Caco-2 (cell line): ENCODE measurements around the gene APC2. TPM values are rescaled to one million over a fixed set of nuclear protein-coding genes. Genes with fewer than 3 reads are reported as not detected.

Experiments used
- BruUV-seq: library from RNA; stranded (reverse); fragments of 400-500 nt; replicated peaks from 2 replicates; lab custom pipeline; 2021; lab: Mats Ljungman, UMichigan
- CTCF ChIA-PET: fragments of 300-600 bp; sonication (Branson Sonifier 250); formaldehyde crosslinking; loops from one replicate; lab custom pipeline; 2022; ENCODE audit warnings: antibody characterized with exemption; lab: Charles Lee
- POLR2A ChIA-PET: fragments of 300-600 bp; sonication (Branson Sonifier 250); formaldehyde crosslinking; loops from one replicate; lab custom pipeline; 2022; ENCODE audit warnings: antibody characterized with exemption; lab: Charles Lee
- DNase-seq, 2 experiments: peaks; one replicate each; pipeline versions ENCODE4 v3.0.0 to v3.0.0-alpha.2; 2020 to 2022
- H3K27me3 ChIP-seq: replicated peaks from 2 replicates; pipeline ENCODE4 v1.6.0; 2011; ENCODE audit warnings: low read length; ENCODE audit not compliant: control insufficient read depth, insufficient read depth
- H3K36me3 ChIP-seq: 2 replicates; pipeline ENCODE4 v1.5.1; 2011; ENCODE audit warnings: low read length; ENCODE audit not compliant: control insufficient read depth, insufficient read depth
- H3K4me1 ChIP-seq: fragments of 250-450 bp; sonication (Bioruptor Pico); 2 replicates; pipeline ENCODE4 v1.5.1; 2020; ENCODE audit warnings: mild to moderate bottlenecking
- H3K4me3 ChIP-seq: 2 replicates; pipeline ENCODE4 v1.5.1; 2011; ENCODE audit warnings: low read depth, mild to moderate bottlenecking, control low read depth, low read length
- H3K9me3 ChIP-seq: fragments of 250-450 bp; sonication (Bioruptor Pico); 2 replicates; pipeline ENCODE4 v1.5.1; 2020; ENCODE audit warnings: mild to moderate bottlenecking, moderate library complexity
- H3K27ac Mint-ChIP-seq: one replicate; pipeline ENCODE4 v1.8.0; 2022; ENCODE audit warnings: mixed read lengths; ENCODE audit not compliant: unreplicated experiment
- H3K27me3 Mint-ChIP-seq: one replicate; pipeline ENCODE4 v1.8.0; 2022; ENCODE audit warnings: mixed read lengths; ENCODE audit not compliant: insufficient read depth, unreplicated experiment
- H3K36me3 Mint-ChIP-seq: one replicate; pipeline ENCODE4 v1.8.0; 2022; ENCODE audit warnings: mild to moderate bottlenecking, mixed read lengths; ENCODE audit not compliant: insufficient read depth, unreplicated experiment
- H3K4me1 Mint-ChIP-seq: one replicate; pipeline ENCODE4 v1.8.0; 2022; ENCODE audit warnings: low read depth, mixed read lengths; ENCODE audit not compliant: unreplicated experiment
- H3K4me3 Mint-ChIP-seq: one replicate; pipeline ENCODE4 v1.8.0; 2022; ENCODE audit warnings: mild to moderate bottlenecking, moderate library complexity, mixed read lengths; ENCODE audit not compliant: unreplicated experiment
- H3K9me3 Mint-ChIP-seq: one replicate; pipeline ENCODE4 v1.8.0; 2022; ENCODE audit warnings: mixed read lengths; ENCODE audit not compliant: unreplicated experiment
- intact Hi-C: fragments of 100-400 bp; cut with micrococcal nuclease; formaldehyde crosslinking; loops from one replicate; pipeline ENCODE4 v1.10.0; 2022; ENCODE audit not compliant: unreplicated experiment
- total RNA-seq: library from RNA; stranded (reverse); gene quantifications from 2 replicates; pipeline ENCODE4 v1.2.3, GENCODE V29; 2022
- TF ChIP-seq, protein P1 (sequence below), 2 experiments: fragments of 200-600 bp in 1 of 2; IDR thresholded peaks; 1 replicate in 1 of 2; 2 replicates in 1 of 2; pipeline versions ENCODE4 v1.5.1 to v1.8.0; 2011 to 2022; ENCODE audit warnings: antibody characterized with exemption in 1 of 2, control low read depth in 1 of 2, inconsistent platforms in 1 of 2, low read depth in 1 of 2, low read length in 1 of 2, mild to moderate bottlenecking in 1 of 2, moderate library complexity in 1 of 2; ENCODE audit not compliant: insufficient read depth in 1 of 2, severe bottlenecking in 1 of 2, unreplicated experiment in 1 of 2

APC2 gene
- total RNA-seq, 1 experiment from 2014 or later = 9.5 TPM

DNA sequence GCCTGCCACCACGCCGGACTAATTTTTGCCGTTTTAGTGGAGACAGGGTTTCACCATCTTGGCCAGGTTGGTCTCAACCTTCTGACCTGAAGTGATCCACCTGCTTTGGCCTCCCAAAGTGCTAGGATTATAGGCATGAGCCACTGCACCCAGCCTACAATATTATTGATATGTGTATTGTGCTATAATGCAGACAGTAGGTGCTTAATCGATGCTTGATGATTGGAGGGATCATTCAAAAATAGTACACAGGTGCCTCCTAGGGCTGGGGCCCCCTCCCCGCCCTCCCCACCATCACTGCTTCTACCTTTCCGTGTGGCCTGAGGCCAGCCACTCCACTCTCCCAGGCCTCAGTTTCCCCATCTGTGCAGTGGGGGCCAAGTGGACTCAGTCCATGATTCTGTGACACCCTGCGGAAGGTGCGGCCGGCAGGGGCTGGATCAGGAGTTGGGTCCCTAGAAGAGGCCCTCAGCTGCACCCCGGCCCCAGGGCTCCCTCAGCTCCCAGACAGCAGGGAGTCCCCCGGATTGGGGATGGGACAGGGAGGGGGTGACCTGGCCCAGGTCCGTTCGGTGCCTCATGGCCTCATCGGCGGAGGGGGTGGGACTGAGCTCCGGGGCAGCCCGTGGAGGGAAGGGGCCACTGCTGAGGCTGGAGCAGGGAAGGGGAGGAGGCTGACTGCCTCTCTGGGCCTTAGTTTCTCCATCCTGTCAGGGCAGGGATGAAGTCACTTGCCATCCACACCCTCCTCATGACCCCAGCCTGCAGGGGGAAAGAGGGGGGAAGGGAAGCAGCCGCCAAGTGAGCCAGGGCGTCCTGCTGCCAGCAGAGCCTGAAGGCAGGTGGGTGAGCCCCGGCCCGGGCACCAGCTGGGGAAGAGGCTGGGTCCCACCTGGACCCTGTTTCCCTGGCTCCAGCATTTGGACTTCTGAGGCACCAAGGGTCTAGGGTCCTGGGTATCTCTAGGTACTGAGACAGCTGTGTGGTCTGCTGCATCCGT is 61.7 kb downstream of the APC2 start:
- H3K27me3 Mint-ChIP-seq = no peaks in the 10 kb centered on the region
- no peaks in the 10 kb centered on the region for H3K9me3 ChIP-seq
- intact Hi-C loops = loop anchor here (2.0 kb wide), 1 partner anchor 21 kb away; the partner anchor contains the start of genes PCSK4 and REEP6
- peaks cover 20% of the 10 kb centered on the region for H3K36me3 Mint-ChIP-seq
- ChIA-PET CTCF (no interaction called here), POLR2A (no interaction called here)
- TF ChIP-seq, protein P1, sequence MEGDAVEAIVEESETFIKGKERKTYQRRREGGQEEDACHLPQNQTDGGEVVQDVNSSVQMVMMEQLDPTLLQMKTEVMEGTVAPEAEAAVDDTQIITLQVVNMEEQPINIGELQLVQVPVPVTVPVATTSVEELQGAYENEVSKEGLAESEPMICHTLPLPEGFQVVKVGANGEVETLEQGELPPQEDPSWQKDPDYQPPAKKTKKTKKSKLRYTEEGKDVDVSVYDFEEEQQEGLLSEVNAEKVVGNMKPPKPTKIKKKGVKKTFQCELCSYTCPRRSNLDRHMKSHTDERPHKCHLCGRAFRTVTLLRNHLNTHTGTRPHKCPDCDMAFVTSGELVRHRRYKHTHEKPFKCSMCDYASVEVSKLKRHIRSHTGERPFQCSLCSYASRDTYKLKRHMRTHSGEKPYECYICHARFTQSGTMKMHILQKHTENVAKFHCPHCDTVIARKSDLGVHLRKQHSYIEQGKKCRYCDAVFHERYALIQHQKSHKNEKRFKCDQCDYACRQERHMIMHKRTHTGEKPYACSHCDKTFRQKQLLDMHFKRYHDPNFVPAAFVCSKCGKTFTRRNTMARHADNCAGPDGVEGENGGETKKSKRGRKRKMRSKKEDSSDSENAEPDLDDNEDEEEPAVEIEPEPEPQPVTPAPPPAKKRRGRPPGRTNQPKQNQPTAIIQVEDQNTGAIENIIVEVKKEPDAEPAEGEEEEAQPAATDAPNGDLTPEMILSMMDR (IDR thresholded peaks at IDR 0.05; ENCODE audit: insufficient read depth in 1 of 2, low read depth in 1 of 2, low read length in 1 of 2, severe bottlenecking in 1 of 2, unreplicated experiment in 1 of 2) = no peak
- BruUV-seq = no TSS peak
- H3K4me1 Mint-ChIP-seq = peaks cover 6% of the 10 kb centered on the region
- no peak overlapping the region for H3K27ac Mint-ChIP-seq
- H3K4me3 Mint-ChIP-seq = peak overlapping the region; percentile 73
- DNase-seq = no peak
- peaks cover 1% of the 10 kb centered on the region; the same call in 1 of the 2 replicates for H3K36me3 ChIP-seq
- peaks cover 34% of the 10 kb centered on the region for H3K4me1 ChIP-seq
- no peaks in the 10 kb centered on the region for H3K9me3 Mint-ChIP-seq
- peak overlapping the region; percentile 91 for H3K4me3 ChIP-seq
- H3K27me3 ChIP-seq = no peaks in the 10 kb centered on the region

DNA sequence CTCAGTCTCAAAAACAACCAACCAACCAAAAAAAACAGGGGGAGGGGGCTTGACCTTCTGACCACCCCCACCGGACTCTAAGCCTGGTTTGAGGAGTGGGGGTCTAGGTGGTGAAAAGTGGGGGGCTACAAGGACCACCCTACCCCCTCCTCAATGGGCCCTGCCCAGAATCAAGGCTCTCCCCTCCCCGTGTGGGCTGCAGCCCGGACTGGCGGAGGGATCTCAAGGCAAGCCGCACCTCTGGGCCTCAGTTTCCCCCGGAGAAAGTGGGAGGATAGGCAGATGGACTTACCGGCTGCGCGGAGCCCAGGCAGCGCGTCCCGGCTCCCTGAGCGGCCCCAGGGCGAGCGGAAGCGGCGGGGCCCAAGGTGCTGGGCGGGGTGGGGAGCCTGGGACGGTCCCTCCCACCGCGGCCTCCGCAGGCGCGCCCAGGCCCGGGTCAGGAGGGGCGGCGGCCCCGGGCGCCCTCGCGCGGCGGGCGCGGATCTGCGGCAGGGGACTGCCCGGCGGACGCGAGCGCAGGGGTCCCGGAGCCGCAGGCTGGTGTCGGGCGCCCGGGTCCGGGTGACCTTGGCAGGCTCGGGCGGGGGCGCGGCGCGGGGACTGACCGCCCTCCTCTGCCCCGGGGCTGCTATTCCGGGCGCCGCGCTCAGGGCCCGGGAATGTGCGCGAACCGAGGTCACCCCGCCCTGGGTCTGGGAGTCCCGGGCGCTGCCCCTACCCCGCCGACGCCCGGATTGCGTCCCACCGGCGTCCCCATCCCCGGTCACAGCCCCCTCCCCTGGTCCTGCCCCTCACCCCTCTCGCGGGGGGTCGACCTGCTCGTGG is 63.0 kb downstream of the APC2 start, which contains the start of gene ADAMTSL5:
Gene ADAMTSL5 (minus strand): TSS at position 349 of the 828 bp plus-strand sequence. CDS start 2,076 bp downstream, outside the sequence.
- peak within 1 kb of the TSS; percentile 91 for H3K4me3 ChIP-seq
- TF ChIP-seq, protein P1 (IDR thresholded peaks at IDR 0.05; ENCODE audit: insufficient read depth in 1 of 2, low read depth in 1 of 2, low read length in 1 of 2, severe bottlenecking in 1 of 2, unreplicated experiment in 1 of 2) = peak in 1 of 2 experiments; percentile 27
- peaks cover 28% of the 10 kb centered on the region for H3K4me1 ChIP-seq
- DNase-seq = peak; percentile 75 to 83
- Mint-ChIP-seq H3K4me1 (peaks cover 6% of the 10 kb centered on the region), H3K27me3 (no peaks in the 10 kb centered on the region), H3K27ac (peak within 1 kb of the TSS; percentile 78), H3K36me3 (peaks cover 10% of the 10 kb centered on the region), H3K9me3 (no peaks in the 10 kb centered on the region), H3K4me3 (peak within 1 kb of the TSS; percentile 73)
- intact Hi-C loops = loop anchor here (2.0 kb wide), 1 partner anchor 22 kb away; the partner anchor contains the start of genes PCSK4 and REEP6
- H3K9me3 ChIP-seq = no peaks in the 10 kb centered on the region
- CTCF ChIA-PET = no interaction called here
- POLR2A ChIA-PET = interaction anchor here (0.5 kb wide), 1 partner anchor 22 kb away, joined by 4 read pairs; the partner anchor contains the start of gene REEP6
- H3K27me3 ChIP-seq = no peaks in the 10 kb centered on the region
- peaks cover 1% of the 10 kb centered on the region; the same call in 1 of the 2 replicates for H3K36me3 ChIP-seq
- no TSS peak for BruUV-seq
